CD4-positive, alpha-beta T cell treated with Interferon gamma for 1 hour (primary cell): ENCODE data around the gene PCDHGA7.
A peak's percentile ranks its signal among the peaks of the same experiment; 100 is the strongest.
"Not testable (repeated sequence)": the region's sequence is repeated elsewhere in the genome, so short reads cannot be mapped to it uniquely, and the experiment has no call there.

Source experiments
- DNase-seq: peaks from one replicate; pipeline ENCODE4 v3.0.0-alpha.2; 2020

PCDHGA7 gene

DNA sequence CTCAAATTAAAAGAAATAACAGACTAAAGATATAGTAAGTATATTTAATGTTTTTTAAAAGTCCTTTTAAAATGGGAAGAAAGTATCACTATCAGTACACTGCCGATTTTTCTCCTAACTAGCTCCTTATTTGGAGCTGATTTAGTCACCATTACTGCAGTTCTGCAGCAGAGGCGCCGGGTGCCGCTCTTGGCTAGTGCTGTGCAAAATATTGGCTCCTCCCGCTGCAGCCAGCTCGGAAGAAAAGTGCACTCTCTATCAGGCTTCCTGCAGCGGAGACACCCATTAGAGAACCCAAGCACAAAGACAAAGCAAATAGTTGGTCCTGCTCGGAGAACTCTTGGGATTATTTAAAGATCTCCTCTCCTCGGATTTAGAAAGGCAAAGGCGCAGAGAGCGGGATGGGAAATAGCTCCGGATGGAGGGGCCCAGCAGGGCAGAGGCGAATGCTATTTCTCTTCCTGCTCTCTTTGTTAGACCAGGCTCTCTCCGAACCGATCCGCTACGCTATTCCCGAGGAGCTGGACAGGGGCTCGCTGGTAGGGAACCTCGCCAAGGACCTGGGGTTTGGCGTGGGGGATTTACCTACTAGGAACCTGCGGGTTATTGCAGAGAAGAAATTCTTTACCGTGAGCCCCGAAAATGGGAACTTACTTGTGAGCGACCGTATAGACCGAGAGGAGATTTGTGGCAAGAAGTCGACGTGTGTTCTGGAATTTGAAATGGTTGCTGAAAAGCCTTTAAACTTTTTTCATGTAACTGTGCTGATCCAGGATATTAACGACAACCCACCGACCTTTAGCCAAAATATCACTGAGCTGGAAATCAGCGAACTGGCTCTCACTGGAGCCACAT, 12.3 kb upstream of the PCDHGA7 start, which contains the start of gene PCDHGB3:
Gene PCDHGB3 (plus strand): TSS at position 249 of the 855 bp plus-strand sequence. CDS start 153 bp downstream, at position 402.
- DNase-seq, result peak; percentile 13

DNA sequence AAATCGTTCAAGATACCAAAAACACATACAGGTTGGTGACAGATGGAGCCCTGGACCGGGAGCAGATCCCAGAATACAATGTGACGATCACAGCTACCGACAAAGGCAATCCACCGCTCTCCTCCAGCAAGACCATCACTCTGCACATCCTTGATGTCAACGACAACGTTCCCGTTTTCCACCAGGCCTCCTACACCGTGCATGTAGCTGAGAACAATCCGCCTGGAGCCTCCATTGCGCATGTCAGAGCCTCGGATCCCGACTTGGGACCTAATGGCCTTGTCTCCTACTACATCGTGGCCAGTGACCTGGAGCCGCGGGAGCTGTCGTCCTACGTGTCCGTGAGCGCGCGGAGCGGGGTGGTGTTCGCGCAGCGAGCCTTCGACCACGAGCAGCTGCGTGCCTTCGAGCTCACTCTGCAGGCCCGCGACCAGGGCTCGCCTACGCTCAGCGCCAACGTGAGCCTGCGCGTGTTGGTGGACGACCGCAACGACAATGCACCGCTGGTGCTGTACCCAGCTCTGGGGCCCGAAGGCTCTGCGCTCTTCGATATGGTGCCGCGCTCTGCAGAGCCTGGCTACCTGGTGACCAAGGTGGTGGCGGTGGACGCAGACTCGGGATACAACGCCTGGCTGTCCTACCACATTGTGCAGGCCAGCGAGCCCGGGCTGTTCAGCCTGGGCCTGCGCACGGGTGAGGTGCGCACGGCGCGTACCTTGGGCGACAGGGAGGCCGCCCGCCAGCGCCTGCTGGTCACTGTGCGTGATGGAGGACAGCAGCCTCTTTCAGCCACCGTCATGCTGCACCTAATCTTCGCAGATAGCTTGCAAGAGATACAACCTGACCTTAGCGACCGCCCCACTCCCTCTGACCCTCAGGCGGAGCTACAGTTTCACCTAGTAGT, 10.7 kb upstream of the PCDHGA7 start:
- DNase-seq, result no peak

DNA sequence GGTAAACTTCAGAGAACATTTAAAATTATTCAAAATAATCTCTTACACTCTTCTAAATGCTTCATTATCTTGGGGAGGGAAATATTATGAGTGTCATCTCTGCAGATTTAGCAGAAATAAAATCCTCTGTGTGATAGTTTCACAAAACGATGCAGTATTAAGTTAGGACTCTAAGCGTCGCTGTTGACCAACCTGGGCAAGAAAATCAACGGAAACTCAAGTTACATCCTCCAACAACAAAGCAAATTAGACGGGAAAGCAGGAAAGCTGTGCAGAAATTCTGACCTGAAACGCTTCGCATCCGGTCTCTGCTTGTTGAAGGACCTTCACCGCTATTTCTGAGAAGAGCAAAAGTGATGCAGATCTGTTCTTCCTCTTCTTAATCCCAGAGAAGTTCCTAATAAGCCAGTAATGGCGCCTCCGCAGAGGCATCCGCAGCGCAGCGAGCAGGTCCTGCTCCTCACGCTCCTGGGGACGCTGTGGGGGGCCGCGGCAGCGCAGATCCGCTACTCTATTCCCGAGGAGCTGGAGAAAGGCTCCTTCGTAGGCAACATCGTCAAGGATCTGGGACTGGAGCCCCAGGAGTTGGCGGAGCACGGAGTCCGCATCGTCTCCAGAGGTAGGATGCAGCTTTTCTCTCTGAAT, 8.7 kb upstream of the PCDHGA7 start, which contains the start of gene PCDHGA6:
Gene PCDHGA6 (plus strand): TSS at position 219 of the 645 bp plus-strand sequence. CDS start 193 bp downstream, at position 412.
- DNase-seq, result no peak

DNA sequence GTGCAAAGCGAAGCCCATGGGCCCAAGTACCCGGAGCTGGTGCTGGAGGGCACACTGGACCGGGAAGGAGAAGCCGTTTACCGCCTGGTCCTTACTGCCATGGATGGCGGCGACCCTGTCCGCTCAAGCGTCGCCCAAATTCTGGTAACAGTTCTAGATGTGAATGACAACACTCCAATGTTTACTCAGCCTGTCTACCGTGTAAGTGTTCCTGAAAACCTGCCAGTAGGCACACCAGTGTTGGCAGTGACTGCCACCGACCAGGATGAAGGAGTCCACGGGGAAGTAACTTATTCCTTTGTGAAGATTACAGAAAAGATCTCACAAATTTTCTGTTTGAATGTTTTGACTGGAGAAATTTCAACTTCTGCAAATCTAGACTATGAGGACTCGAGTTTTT, 7.9 kb upstream of the PCDHGA7 start:
- DNase-seq, result no peak

DNA sequence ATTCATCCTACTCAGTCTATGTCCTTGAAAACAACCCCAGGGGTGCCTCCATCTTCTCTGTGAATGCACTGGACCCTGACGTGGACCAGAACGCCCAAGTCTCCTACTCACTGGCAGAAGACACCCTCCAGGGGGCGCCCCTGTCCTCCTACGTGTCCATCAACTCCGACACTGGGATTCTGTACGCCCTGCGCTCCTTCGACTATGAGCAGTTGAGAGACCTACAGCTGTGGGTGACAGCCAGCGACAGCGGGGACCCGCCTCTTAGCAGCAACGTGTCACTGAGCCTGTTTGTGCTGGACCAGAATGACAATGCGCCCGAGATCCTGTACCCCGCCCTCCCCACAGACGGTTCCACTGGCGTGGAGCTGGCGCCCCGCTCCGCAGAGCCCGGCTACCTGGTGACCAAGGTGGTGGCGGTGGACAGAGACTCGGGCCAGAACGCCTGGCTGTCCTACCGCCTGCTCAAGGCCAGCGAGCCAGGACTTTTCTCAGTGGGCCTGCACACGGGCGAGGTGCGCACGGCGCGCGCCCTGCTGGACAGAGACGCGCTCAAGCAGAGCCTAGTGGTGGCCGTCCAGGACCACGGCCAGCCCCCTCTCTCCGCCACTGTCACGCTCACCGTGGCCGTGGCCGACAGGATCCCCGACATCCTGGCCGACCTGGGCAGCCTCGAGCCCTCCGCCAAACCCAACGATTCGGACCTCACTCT, 6.9 kb upstream of the PCDHGA7 start:
- DNase-seq, result not testable (repeated sequence)

DNA sequence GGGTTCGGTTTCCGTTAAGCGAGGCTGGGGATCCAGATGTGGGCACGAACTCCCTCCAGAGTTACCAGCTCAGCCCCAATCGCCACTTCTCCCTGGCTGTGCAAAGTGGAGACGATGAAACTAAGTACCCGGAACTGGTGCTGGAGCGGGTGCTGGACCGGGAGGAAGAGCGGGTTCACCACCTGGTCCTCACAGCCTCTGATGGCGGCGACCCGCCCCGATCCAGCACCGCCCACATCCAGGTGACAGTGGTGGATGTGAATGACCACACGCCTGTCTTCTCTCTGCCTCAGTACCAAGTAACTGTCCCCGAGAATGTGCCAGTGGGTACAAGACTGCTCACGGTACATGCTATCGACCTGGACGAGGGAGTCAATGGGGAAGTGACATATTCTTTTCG, 803 bp downstream of the PCDHGA7 start:
- no peak for DNase-seq

DNA sequence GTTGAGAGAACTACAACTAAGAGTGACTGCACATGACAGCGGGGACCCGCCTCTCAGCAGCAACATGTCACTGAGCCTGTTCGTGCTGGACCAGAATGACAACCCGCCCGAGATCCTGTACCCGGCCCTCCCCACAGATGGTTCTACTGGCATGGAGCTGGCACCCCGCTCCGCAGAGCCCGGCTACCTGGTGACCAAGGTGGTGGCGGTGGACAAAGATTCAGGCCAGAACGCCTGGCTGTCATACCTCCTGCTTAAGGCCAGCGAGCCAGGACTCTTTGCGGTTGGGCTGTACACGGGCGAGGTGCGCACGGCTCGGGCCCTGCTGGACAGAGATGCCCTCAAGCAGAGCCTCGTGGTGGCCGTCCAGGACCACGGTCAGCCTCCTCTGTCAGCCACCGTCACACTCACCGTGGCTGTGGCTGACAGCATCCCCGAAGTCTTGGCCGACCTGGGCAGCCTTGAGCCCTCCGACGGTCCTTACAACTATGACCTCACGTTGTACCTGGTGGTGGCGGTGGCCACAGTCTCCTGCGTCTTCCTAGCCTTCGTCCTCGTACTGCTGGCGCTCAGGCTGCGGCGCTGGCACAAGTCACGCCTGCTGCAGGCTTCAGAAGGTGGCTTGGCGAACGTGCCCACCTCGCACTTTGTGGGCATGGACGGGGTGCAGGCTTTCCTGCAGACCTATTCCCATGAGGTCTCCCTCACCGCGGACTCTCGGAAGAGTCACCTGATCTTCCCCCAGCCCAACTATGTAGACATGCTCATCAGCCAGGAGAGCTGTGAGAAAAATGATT, 2.1 kb downstream of the PCDHGA7 start:
- DNase-seq, result no peak

DNA sequence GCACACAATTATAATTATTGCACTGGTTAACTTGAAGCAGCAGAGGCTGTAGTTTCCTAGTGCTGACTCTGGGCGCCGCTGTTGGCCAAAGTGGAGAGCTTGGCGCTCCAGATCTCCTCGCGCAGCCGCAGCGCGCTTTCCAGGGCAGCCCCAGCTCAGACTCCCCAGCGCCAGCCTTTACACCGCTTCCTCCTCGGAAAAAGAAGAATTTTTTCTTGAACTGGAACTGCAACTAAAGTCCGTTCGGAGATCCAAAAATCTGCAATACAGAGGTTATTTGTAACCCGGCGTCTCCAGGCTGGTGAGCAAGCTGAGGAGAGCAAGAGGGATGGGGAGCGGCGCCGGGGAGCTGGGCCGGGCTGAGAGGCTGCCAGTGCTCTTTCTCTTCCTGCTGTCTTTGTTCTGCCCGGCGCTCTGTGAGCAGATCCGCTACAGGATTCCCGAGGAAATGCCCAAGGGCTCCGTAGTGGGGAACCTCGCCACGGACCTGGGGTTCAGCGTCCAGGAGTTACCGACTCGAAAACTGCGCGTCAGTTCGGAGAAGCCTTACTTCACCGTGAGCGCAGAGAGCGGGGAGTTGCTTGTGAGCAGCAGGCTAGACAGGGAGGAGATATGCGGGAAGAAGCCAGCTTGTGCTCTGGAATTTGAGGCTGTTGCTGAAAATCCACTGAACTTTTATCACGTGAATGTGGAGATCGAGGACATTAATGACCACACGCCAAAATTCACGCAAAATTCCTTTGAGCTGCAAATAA, 5.2 kb downstream of the PCDHGA7 start, which contains the start of gene PCDHGB4:
Gene PCDHGB4 (plus strand): TSS at position 142 of the 755 bp plus-strand sequence. CDS start 187 bp downstream, at position 329.
- not testable (repeated sequence) for DNase-seq

DNA sequence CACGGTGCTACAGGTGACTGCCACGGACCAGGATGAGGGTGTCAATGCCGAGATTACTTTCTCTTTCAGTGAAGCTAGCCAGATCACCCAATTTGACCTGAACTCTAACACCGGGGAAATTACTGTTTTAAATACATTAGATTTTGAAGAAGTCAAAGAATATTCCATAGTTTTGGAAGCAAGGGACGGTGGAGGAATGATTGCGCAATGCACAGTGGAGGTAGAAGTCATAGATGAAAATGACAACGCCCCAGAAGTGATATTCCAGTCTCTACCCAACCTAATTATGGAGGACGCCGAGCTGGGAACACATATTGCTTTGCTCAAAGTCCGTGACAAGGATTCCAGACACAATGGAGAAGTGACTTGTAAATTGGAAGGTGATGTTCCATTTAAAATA, 6.1 kb downstream of the PCDHGA7 start:
- no peak for DNase-seq

DNA sequence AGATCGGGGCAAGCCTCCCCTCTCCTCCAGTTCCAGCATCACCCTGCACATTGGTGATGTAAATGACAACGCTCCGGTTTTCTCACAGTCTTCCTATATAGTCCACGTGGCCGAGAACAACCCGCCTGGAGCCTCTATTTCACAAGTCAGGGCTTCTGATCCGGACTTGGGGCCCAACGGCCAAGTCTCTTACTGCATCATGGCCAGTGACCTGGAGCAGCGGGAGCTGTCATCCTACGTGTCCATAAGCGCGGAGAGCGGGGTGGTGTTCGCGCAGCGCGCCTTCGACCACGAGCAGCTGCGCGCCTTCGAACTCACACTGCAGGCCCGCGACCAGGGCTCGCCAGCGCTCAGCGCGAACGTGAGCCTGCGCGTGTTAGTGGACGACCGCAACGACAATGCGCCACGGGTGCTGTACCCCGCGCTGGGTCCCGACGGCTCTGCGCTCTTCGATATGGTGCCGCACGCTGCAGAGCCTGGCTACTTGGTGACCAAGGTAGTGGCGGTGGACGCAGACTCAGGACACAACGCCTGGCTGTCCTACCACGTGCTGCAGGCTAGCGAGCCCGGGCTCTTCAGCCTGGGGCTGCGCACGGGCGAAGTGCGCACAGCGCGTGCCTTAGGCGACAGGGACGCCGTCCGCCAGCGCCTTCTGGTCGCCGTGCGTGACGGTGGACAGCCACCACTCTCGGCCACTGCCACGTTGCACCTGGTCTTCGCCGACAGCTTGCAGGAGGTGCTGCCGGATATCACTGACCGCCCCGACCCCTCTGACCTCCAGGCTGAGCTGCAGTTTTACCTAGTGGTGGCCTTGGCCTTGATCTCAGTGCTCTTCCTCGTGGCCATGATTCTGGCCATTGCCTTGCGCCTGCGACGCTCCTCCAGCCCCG, 6.9 kb downstream of the PCDHGA7 start:
- no peak for DNase-seq

DNA sequence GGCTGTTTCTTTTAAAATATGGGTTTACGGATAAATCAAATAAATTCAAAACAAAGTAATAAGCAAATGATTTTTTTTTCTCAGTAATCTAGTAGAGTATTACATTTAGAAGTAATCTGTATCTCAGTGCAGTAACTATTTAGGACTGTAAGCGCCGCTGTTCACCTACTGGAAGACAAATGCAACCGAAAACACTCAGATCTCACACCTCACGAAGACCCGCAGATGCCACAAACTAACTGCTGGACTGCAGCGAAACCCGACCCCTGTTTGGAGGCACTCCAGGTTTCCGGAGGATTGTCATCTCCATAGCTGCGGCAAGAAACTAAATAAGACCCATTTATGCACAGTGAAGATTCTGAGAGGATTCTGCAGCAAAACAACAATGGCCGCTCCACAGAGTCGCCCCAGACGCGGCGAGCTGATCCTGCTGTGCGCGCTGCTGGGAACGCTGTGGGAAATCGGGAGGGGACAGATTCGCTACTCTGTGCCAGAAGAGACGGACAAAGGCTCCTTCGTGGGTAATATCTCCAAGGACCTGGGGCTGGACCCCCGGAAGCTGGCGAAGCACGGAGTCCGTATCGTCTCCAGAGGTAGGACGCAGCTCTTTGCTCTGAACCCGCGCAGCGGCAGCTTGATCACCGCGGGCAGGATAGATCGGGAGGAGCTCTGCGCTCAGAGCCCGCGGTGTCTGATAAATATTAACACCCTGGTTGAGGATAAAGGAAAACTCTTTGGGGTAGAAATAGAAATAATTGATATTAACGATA, 10.1 kb downstream of the PCDHGA7 start, which contains the start of gene PCDHGA8:
Gene PCDHGA8 (plus strand): TSS at position 205 of the 770 bp plus-strand sequence. CDS start 181 bp downstream, at position 386.
- no peak for DNase-seq

DNA sequence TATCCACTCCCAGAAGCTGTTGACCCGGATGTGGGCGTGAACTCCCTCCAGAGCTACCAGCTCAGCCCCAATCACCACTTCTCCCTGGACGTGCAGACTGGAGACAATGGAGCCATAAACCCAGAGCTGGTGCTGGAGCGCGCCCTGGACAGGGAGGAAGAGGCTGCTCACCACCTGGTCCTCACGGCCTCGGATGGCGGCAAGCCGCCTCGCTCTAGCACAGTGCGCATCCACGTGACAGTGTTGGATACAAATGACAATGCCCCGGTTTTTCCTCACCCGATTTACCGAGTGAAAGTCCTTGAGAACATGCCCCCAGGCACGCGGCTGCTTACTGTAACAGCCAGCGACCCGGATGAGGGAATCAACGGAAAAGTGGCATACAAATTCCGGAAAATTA, 10.7 kb downstream of the PCDHGA7 start:
- DNase-seq, result no peak

DNA sequence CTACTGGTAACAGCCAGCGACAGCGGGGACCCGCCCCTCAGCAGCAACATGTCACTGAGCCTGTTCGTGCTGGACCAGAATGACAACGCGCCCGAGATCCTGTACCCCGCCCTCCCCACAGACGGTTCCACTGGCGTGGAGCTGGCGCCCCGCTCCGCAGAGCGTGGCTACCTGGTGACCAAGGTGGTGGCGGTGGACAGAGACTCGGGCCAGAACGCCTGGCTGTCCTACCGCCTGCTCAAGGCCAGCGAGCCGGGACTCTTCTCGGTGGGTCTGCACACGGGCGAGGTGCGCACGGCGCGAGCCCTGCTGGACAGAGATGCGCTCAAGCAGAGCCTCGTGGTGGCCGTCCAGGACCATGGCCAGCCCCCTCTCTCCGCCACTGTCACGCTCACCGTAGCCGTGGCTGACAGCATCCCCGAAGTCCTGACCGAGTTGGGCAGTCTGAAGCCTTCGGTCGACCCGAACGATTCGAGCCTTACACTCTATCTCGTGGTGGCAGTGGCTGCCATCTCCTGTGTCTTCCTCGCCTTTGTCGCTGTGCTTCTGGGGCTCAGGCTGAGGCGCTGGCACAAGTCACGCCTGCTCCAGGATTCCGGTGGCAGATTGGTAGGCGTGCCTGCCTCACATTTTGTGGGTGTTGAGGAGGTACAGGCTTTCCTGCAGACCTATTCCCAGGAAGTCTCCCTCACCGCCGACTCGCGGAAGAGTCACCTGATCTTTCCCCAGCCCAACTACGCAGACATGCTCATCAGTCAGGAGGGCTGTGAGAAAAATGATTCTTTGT, 12.1 kb downstream of the PCDHGA7 start:
- not testable (repeated sequence) for DNase-seq

DNA sequence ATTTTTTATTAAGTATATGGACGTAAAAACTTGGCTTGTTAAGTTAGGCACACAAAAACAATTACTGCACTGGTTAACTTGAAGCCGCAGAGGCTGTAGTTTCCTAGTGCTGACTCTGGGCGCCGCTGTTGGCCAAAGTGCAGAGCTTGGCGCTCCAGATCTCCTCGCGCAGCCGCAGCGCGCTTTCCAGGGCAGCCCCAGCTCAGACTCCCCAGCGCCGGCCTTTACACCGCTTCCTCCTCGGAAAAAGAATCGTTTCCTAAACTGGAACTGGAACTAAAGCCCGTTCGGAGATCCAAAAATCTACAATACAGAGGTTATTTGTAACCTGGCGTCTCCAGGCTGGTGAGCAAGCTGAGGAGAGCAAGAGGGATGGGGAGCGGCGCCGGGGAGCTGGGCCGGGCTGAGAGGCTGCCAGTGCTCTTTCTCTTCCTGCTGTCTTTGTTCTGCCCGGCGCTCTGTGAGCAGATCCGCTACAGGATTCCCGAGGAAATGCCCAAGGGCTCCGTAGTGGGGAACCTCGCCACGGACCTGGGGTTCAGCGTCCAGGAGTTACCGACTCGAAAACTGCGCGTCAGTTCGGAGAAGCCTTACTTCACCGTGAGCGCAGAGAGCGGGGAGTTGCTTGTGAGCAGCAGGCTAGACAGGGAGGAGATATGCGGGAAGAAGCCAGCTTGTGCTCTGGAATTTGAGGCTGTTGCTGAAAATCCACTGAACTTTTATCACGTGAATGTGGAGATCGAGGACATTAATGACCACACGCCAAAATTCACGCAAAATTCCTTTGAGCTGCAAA, 15.4 kb downstream of the PCDHGA7 start, which contains the start of gene PCDHGB5:
Gene PCDHGB5 (plus strand): TSS at position 192 of the 796 bp plus-strand sequence. CDS start 181 bp downstream, at position 373.
- peak; percentile 30 for DNase-seq

DNA sequence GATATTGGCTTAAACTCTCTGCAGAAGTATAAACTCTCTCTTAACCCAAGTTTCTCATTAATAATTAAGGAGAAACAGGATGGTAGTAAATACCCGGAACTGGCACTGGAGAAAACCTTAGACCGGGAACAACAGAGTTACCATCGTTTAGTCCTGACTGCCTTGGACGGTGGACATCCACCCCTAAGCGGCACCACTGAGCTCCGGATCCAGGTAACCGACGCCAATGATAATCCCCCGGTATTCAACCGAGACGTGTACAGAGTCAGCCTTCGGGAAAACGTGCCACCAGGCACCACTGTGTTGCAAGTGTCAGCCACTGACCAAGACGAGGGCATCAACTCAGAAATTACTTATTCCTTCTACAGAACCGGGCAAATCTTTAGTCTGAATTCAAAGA, 16.1 kb downstream of the PCDHGA7 start:
- no peak for DNase-seq

DNA sequence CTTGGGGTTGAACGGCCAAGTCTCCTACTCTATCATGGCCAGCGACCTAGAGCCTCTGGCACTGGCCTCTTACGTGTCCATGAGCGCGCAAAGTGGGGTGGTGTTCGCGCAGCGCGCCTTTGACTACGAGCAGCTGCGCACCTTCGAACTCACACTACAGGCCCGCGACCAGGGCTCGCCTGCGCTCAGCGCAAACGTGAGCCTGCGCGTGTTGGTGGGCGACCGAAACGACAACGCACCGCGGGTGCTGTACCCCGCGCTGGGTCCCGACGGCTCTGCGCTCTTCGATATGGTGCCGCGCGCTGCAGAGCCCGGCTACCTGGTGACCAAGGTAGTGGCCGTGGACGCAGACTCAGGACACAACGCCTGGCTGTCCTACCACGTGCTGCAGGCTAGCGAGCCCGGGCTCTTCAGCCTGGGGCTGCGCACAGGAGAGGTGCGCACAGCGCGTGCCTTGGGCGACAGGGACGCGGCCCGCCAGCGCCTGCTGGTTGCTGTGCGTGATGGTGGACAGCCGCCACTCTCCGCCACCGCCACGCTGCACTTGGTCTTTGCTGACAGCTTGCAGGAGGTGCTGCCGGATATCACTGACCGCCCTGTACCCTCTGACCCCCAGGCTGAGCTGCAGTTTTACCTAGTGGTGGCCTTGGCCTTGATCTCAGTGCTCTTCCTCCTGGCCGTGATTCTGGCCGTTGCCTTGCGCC, 17.2 kb downstream of the PCDHGA7 start:
- DNase-seq, result no peak
